Testis (tissue), 2 donors: ENCODE results near the gene BOC.

Experiments
- CTCF ChIP-seq, 3 experiments: fragments of 450-650 bp in 2 of 3; fragments of 200-600 bp in 1 of 3; sonication (generic) in 1 of 3; IDR thresholded peaks; one replicate each; pipeline ENCODE4 v1.5.1; 2016 to 2019; ENCODE audit warnings: antibody characterized with exemption in 3 of 3, mild to moderate bottlenecking in 2 of 3, moderate library complexity in 1 of 3
- POLR2A ChIP-seq: fragments of 450-650 bp; IDR thresholded peaks from one replicate; pipeline ENCODE4 v1.6.1; 2017; ENCODE audit warnings: antibody characterized with exemption, mild to moderate bottlenecking, moderate library complexity

GRCh38 chr3:113304856-113305540 is 93.6 kb downstream of the BOC start:
- no peak for TF ChIP-seq CTCF (IDR thresholded peaks at IDR 0.05)
- TF ChIP-seq POLR2A: no peak
